ENCODE results near the gene TBC1D1.

GRCh38 chr4:37872310-37872988 is 18.4 kb upstream of the TBC1D1 start:
- TF ChIP-seq YY1 (IDR thresholded peaks at IDR 0.05; ENCODE audit: insufficient read depth, insufficient read length): no peak
- no peak for TF ChIP-seq SUZ12 (IDR thresholded peaks at IDR 0.05; ENCODE audit: extremely low read depth, insufficient read depth, insufficient read length)
- TF ChIP-seq ZNF274 (IDR thresholded peaks at IDR 0.05; ENCODE audit: low read depth, low read length): no peak
